Epithelial cell of proximal tubule (primary cell): ENCODE data around the gene PEPD. TPM values are rescaled to one million over a fixed set of nuclear protein-coding genes. Genes with fewer than 3 reads are reported as not detected.

Experiments used
- DNase-seq: peaks from one replicate; pipeline ENCODE4 v3.0.0-alpha.2; 2011; ENCODE audit warnings: low read depth
- H3K4me3 ChIP-seq: 2 replicates; pipeline ENCODE4 v1.5.1; 2011; ENCODE audit warnings: low read depth, mild to moderate bottlenecking, low read length
- total RNA-seq: library from RNA; depleted of rRNA; stranded (reverse); fragments of >200 nt; gene quantifications from 2 replicates; pipeline ENCODE4 v1.2.3, GENCODE V29; 2015
- TF ChIP-seq, protein P1 (sequence below): conservative IDR thresholded peaks from 2 replicates; pipeline ENCODE4 v1.5.1; 2012; ENCODE audit warnings: low read depth, mild to moderate bottlenecking, low read length

Gene PEPD
- total RNA-seq, 1 donor from 2014 or later: 56.7 TPM

DNA sequence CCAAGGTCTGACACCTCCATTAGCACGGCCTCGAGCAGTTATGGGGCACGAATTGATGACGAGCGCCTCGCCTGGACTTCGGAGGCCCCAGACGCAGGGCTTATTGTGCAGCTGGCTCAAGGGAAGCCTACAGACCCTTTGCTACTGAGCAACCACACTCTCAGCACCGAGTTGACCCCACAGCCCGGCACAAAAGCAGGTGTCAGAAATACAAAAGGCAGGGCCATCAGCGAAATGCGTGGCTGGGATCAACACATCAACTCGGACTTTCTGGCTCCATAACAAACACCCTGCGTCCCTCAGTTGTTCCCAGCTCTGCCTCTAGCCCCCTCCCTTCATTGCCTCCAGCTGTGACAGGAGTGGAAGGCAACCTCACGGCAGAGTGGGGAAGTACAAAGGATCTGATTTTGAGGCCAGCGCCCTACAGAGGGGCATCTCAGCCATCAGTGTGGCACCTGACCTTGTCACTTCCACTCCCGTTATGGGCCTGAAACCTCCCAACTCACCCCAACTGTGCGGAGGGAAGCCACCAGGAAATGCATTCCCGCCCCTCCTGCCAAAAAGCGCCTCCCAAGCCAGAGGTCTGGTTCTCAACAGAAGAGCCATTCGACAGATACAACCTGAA, 18.0 kb downstream of the PEPD start:
- DNase-seq: no peak
- TF ChIP-seq, protein P1, sequence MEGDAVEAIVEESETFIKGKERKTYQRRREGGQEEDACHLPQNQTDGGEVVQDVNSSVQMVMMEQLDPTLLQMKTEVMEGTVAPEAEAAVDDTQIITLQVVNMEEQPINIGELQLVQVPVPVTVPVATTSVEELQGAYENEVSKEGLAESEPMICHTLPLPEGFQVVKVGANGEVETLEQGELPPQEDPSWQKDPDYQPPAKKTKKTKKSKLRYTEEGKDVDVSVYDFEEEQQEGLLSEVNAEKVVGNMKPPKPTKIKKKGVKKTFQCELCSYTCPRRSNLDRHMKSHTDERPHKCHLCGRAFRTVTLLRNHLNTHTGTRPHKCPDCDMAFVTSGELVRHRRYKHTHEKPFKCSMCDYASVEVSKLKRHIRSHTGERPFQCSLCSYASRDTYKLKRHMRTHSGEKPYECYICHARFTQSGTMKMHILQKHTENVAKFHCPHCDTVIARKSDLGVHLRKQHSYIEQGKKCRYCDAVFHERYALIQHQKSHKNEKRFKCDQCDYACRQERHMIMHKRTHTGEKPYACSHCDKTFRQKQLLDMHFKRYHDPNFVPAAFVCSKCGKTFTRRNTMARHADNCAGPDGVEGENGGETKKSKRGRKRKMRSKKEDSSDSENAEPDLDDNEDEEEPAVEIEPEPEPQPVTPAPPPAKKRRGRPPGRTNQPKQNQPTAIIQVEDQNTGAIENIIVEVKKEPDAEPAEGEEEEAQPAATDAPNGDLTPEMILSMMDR: no peak
- H3K4me3 ChIP-seq: no peak overlapping the region

DNA sequence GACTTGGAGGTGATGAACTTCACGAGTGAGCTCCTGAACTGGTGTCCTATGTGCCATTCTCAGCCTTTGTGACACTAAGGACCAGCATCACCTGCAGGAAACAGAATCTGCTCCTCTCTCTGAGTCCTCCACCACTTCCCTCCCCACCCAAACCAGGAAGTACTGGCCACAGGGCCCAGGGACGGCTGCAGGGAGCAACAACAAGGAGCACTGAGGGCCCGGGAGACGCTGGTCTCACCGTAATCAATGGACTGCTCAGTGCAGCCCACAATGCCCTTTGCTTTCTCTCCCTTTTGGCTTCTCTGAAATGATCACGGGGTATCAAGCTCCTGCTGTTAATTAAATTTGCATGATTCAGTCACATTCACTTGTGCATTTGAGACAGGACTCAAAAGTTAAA, 18.6 kb downstream of the PEPD start:
- TF ChIP-seq, protein P1: no peak
- H3K4me3 ChIP-seq: no peak overlapping the region
- DNase-seq: no peak

DNA sequence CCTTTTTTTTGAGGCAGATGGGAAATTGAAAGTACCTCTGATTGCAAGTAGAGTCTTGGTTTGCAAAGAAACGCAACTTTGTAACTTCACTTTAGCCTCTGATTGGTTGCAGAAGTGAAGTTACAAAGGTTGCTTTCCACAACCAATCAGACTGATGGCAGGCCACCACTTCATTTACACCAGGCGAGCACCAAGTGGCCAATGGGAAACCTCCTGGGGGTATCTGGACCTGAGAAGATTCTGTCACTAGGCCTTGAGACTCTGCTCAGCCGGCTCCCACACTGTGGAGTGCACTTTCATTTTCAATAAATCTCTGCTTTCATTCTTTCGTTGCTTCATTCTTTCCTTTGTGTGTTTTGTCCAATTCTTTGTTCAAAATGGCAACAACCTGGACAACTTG, 19.1 kb downstream of the PEPD start:
- TF ChIP-seq, protein P1: no peak
- H3K4me3 ChIP-seq: no peak overlapping the region
- no peak for DNase-seq

DNA sequence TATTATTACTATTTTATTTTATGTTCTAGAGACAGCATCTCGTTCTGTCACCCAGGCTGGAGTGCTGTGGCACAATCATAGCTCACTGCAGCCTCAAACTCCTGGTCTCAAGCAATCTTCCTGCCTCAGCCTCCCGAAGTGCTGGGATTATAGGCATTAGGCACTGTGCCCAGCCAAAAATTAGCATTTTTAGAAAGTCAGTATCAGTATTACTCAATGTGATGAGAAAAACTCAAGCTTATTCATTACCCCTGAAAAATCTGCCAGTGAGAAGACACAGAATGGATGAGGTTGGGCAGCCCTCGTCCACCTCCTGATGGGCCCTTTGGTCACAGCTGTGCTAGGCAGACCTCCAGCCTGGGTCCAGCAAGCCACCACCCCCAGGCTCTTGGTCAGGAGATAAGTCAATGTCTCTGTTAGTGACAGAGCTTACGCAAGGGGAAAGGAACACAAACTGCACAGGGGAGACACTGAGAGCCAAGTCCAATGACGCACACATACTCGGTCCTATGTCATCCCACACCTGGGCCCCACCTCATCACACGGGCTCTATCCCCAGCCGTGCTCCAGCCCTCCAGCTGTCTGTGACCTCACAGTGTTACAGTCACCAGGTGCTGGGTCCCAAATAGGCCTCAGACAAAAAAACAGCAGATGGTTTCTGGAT, 19.8 kb downstream of the PEPD start:
- DNase-seq: no peak
- no peak overlapping the region for H3K4me3 ChIP-seq
- TF ChIP-seq, protein P1: no peak

DNA sequence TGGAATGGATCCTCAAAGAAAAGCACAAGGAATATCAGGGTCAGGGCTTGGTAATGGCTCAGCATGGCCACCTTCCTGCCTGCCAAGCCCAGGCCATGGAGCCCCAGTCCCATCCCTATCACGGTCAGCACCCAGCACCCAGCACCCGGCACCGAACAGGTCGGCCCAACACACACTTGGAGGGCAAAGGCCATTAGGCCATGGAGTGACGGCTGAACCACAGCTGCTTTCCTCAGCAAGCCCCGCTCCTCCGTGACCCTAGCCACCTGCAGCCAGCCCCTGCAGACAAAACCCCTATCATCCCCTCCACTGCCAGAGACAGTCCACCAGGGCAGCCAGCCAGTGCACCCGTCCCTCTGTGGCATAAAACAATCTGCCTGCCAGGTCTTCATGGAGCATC, 20.6 kb downstream of the PEPD start:
- no peak overlapping the region for H3K4me3 ChIP-seq
- no peak for DNase-seq
- TF ChIP-seq, protein P1: no peak

DNA sequence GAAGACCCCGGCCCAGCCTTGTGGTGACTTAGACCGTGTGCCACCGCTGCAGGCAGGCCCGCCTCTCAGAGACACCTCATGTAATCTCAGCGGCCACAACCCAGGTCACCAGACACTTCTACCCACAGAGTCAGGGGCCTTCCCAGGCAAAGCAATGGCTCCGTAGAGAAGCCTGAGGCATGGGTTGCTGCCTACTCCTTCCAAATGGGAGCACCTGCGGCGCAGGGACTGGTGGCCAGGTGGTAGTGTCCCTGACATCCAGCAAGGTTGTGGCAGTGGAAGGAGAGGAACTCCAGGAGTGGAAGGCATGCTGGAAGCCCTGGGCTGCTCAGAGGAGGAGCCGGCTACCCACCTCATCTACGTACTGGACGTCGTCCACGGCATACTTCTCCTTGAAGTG, 21.0 kb downstream of the PEPD start:
- DNase-seq: no peak
- no peak overlapping the region for H3K4me3 ChIP-seq
- TF ChIP-seq, protein P1: no peak
